B cell (primary cell): ENCODE results near the gene CBLB. TPM values are rescaled to one million over a fixed set of nuclear protein-coding genes. Genes with fewer than 3 reads are reported as not detected.

Experiments used
- ATAC-seq: fragments of 200-7000 bp; cut with Tn5 transposase; one replicate; pipeline ENCODE4 v1.10.0; 2021; ENCODE audit warnings: low read depth, mild to moderate bottlenecking, moderate number of reproducible peaks, moderate library complexity
- CTCF ChIA-PET: fragments of 350-600 bp; sonication (Branson Sonifier 250); formaldehyde crosslinking; loops from one replicate; lab custom pipeline; 2021; ENCODE audit warnings: antibody characterized with exemption, inconsistent platforms; lab: Charles Lee
- POLR2A ChIA-PET: fragments of 350-600 bp; sonication (Branson Sonifier 250); formaldehyde crosslinking; loops from one replicate; lab custom pipeline; 2021; ENCODE audit warnings: antibody characterized with exemption; lab: Charles Lee
- DNase-seq: peaks from one replicate; pipeline ENCODE4 v3.0.0; 2013
- H2AFZ ChIP-seq: 2 replicates; pipeline ENCODE4 v1.6.1; 2012; ENCODE audit warnings: mild to moderate bottlenecking, low read depth, low read length; ENCODE audit not compliant: insufficient read depth, poor library complexity, severe bottlenecking
- H3K27ac ChIP-seq, 2 donors: 1 replicate in 1 of 2; 2 replicates in 1 of 2; pipeline ENCODE4 v1.5.1; 2012 to 2013; ENCODE audit warnings: low read length in 2 of 2, mild to moderate bottlenecking in 2 of 2, moderate library complexity in 1 of 2
- H3K27me3 ChIP-seq, 4 experiments: fragments of 200-600 bp in 1 of 4; sonication (generic) in 1 of 4; replicated peaks in 1 of 4; 1 replicate in 2 of 4; 2 replicates in 2 of 4; pipeline versions ENCODE4 v1.6.1 to v1.7.0; 2013 to 2016; ENCODE audit warnings: low read length in 3 of 4, mild to moderate bottlenecking in 2 of 4, mixed read lengths in 1 of 4, moderate library complexity in 1 of 4; ENCODE audit not compliant: insufficient read depth in 4 of 4, control insufficient read depth in 3 of 4; ENCODE audit errors: control extremely low read depth in 1 of 4
- H3K36me3 ChIP-seq, 2 experiments: replicated peaks in 1 of 2; 1 replicate in 1 of 2; 2 replicates in 1 of 2; pipeline versions ENCODE4 v1.6.1 to v1.7.1; 2013; ENCODE audit warnings: low read length in 1 of 2; ENCODE audit not compliant: insufficient read depth in 2 of 2, control insufficient read depth in 1 of 2; ENCODE audit errors: control extremely low read depth in 1 of 2, extremely low read depth in 1 of 2
- H3K4me1 ChIP-seq, 2 donors: fragments of 200-600 bp in 1 of 2; sonication (generic) in 1 of 2; 1 replicate in 1 of 2; 2 replicates in 1 of 2; pipeline versions ENCODE4 v1.5.1 to v1.6.1; 2013 to 2017; ENCODE audit warnings: low read length in 2 of 2; ENCODE audit not compliant: control insufficient read depth in 2 of 2, insufficient read depth in 2 of 2
- H3K4me2 ChIP-seq: replicated peaks from 2 replicates; pipeline ENCODE3; 2012; ENCODE audit warnings: mild to moderate bottlenecking, low read depth, low read length; ENCODE audit not compliant: poor library complexity, severe bottlenecking
- H3K4me3 ChIP-seq, 5 experiments: fragments of 200-600 bp in 1 of 5; sonication (generic) in 1 of 5; 1 replicate in 3 of 5; 2 replicates in 2 of 5; pipeline versions ENCODE4 v1.5.1 to v1.7.0; 2011 to 2016; ENCODE audit warnings: low read length in 4 of 5, mild to moderate bottlenecking in 4 of 5, low read depth in 2 of 5, control low read depth in 1 of 5, moderate library complexity in 1 of 5; ENCODE audit not compliant: insufficient read depth in 1 of 5; ENCODE audit errors: control extremely low read depth in 1 of 5, extremely low read depth in 1 of 5
- H3K79me2 ChIP-seq: fragments of 200-600 bp; sonication (generic); one replicate; pipeline ENCODE4 v1.6.0; 2016; ENCODE audit warnings: low read length; ENCODE audit not compliant: control insufficient read depth, insufficient read depth
- H3K9ac ChIP-seq: fragments of 200-600 bp; sonication (generic); 2 replicates; pipeline ENCODE4 v1.6.1; 2017; ENCODE audit warnings: mild to moderate bottlenecking, low read length, moderate library complexity
- H3K9me3 ChIP-seq, 3 donors: one replicate each; pipeline versions ENCODE4 v1.6.1 to v1.7.1; 2013; ENCODE audit warnings: low read length in 2 of 3; ENCODE audit not compliant: control insufficient read depth in 2 of 3, insufficient read depth in 1 of 3; ENCODE audit errors: control extremely low read depth in 1 of 3
- H4K20me1 ChIP-seq: 2 replicates; pipeline ENCODE4 v1.6.0; 2012; ENCODE audit warnings: mild to moderate bottlenecking, low read length; ENCODE audit not compliant: insufficient read depth, control insufficient read depth, poor library complexity, severe bottlenecking
- H3K27ac Mint-ChIP-seq: one replicate; pipeline ENCODE4 v1.8.0; 2021; ENCODE audit warnings: mixed read lengths
- H3K27me3 Mint-ChIP-seq: one replicate; pipeline ENCODE4 v1.8.0; 2021; ENCODE audit warnings: mixed read lengths
- H3K4me1 Mint-ChIP-seq: one replicate; pipeline ENCODE4 v1.8.0; 2021; ENCODE audit warnings: mixed read lengths
- H3K4me3 Mint-ChIP-seq: one replicate; pipeline ENCODE4 v1.8.0; 2021; ENCODE audit warnings: mixed read lengths
- H3K9me3 Mint-ChIP-seq: one replicate; pipeline ENCODE4 v1.8.0; 2022; ENCODE audit warnings: mixed read lengths; ENCODE audit not compliant: insufficient read depth
- EZH2 ChIP-seq: IDR thresholded peaks from 2 replicates; pipeline ENCODE4 v1.6.1; 2012; ENCODE audit warnings: borderline replicate concordance, low read depth, mild to moderate bottlenecking, moderate library complexity, low read length; ENCODE audit not compliant: insufficient read depth, poor library complexity, severe bottlenecking
- WGBS: methylation state at CpG from one replicate; pipeline ENCODE4 v1.1.5; 2013; ENCODE audit warnings: missing lambda C conversion rate; ENCODE audit not compliant: insufficient coverage; 5-methylcytosine and 5-hydroxymethylcytosine counted together
- intact Hi-C: fragments of 100-400 bp; cut with micrococcal nuclease; formaldehyde crosslinking; loops from one replicate; pipeline ENCODE4 v1.10.0; 2022
- polyA plus RNA-seq: library from polyadenylated mRNA; depleted of rRNA; stranded (reverse); fragments of >200 nt; gene quantifications from 2 replicates; pipeline ENCODE4 v1.2.3, GENCODE V29; 2012
- total RNA-seq, 2 donors: library from RNA; stranded (reverse); fragments of 120-200 nt in 1 of 2; gene quantifications; 1 replicate in 1 of 2; 2 replicates in 1 of 2; pipeline versions ENCODE4 v1.2.3 to v1.2.4, GENCODE V29; 2013 to 2022
- TF ChIP-seq, protein P1 (sequence below): fragments of 200-600 bp; IDR thresholded peaks from one replicate; pipeline ENCODE4 v1.8.0; 2022; ENCODE audit warnings: antibody characterized with exemption, mild to moderate bottlenecking

CBLB gene
- total and polyA plus RNA-seq, 2 donors (not counting 1 experiment from before 2014, with no cell fraction given) = 19.0 to 135 TPM

DNA sequence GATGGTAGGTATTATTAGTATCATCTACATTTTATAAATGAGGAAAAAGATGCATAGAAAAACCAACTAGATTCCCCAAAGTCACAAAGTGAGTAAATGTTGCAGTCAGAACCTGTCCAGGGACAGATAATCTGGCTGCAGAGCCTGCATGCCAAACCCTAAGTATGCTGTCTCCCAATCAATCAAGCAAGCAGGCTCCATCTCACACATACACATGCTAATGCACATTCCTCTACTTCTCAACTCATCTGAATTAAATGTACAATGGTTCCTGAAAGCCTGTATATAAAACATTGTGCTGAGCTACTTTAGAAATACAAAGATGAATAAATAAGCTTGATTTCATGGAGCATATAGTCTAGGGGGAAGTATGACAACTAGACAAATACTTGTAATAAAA lies 101.0 kb downstream of the CBLB start:
- POLR2A ChIA-PET = no interaction called here
- no peaks in the 10 kb centered on the region for H3K27me3 Mint-ChIP-seq
- Histone ChIP-seq H3K27ac (no peak overlapping the region), H4K20me1 (no peaks in the 10 kb centered on the region), H3K4me1 (peaks cover 32 to 33% of the 10 kb centered on the region in 2 donors), H3K9me3 (peaks cover 0 to 2% (median under 1%) of the 10 kb centered on the region in 3 donors), H3K27me3 (no peaks in the 10 kb centered on the region), H2AFZ (no peak overlapping the region), H3K79me2 (peaks cover 68% of the 10 kb centered on the region), H3K4me3 (no peak overlapping the region), H3K4me2 (peak overlapping the region; percentile 35), H3K36me3 (peaks cover 0 to 4% of the 10 kb centered on the region in 2 experiments), H3K9ac (no peak overlapping the region)
- H3K27ac Mint-ChIP-seq = no peak overlapping the region
- ATAC-seq (no peak), DNase-seq (no peak)
- TF ChIP-seq, protein P1, sequence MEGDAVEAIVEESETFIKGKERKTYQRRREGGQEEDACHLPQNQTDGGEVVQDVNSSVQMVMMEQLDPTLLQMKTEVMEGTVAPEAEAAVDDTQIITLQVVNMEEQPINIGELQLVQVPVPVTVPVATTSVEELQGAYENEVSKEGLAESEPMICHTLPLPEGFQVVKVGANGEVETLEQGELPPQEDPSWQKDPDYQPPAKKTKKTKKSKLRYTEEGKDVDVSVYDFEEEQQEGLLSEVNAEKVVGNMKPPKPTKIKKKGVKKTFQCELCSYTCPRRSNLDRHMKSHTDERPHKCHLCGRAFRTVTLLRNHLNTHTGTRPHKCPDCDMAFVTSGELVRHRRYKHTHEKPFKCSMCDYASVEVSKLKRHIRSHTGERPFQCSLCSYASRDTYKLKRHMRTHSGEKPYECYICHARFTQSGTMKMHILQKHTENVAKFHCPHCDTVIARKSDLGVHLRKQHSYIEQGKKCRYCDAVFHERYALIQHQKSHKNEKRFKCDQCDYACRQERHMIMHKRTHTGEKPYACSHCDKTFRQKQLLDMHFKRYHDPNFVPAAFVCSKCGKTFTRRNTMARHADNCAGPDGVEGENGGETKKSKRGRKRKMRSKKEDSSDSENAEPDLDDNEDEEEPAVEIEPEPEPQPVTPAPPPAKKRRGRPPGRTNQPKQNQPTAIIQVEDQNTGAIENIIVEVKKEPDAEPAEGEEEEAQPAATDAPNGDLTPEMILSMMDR = no peak
- TF ChIP-seq EZH2 = no peak
- H3K9me3 Mint-ChIP-seq = peaks cover under 1% of the 10 kb centered on the region
- intact Hi-C loops = loop anchor here (5.0 kb wide), 1 partner anchor 35 kb away; no protein-coding TSS in a partner anchor
- H3K4me3 Mint-ChIP-seq = no peak overlapping the region
- CTCF ChIA-PET = interaction anchor here (0.9 to 1.3 kb wide), 2 partner anchors 9 to 34 kb away, joined by 3 read pairs; no protein-coding TSS in a partner anchor
- peaks cover 66% of the 10 kb centered on the region for H3K4me1 Mint-ChIP-seq

DNA sequence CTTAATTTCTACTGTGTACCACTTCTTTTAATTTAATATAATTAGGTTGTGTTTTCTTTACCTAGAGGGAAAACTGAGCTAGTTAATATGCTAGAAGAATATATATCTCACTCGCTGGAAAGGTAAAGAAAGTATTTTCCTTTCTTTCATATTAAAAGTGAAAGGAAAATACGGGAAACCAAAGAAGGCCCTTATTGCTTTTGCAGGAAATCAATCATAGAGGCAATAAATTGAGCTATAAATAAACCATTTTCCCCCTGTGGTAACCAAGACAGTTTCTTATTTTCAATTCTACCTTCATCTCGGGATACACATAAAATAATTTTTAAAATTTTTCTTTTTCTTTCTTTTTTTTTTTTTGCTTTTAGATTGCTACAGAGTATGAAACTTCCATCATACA lies 101.6 kb downstream of the CBLB start:
- Histone ChIP-seq H3K9ac (no peak overlapping the region), H3K36me3 (peaks cover 0 to 10% of the 10 kb centered on the region in 2 experiments), H3K4me2 (peak overlapping the region; percentile 35), H3K9me3 (peaks cover 0 to 8% (median 6%) of the 10 kb centered on the region in 3 donors), H3K4me1 (peaks cover 31 to 33% of the 10 kb centered on the region in 2 donors), H3K4me3 (no peak overlapping the region), H3K27me3 (no peaks in the 10 kb centered on the region), H3K79me2 (peaks cover 69% of the 10 kb centered on the region), H2AFZ (no peak overlapping the region), H3K27ac (no peak overlapping the region), H4K20me1 (no peaks in the 10 kb centered on the region)
- ATAC-seq (no peak), DNase-seq (no peak)
- no peak for TF ChIP-seq EZH2
- TF ChIP-seq, protein P1 = no peak
- POLR2A ChIA-PET = no interaction called here
- Mint-ChIP-seq H3K9me3 (peaks cover 4% of the 10 kb centered on the region), H3K4me3 (no peak overlapping the region), H3K27ac (no peak overlapping the region), H3K4me1 (peaks cover 60% of the 10 kb centered on the region), H3K27me3 (no peaks in the 10 kb centered on the region)
- intact Hi-C loops = loop anchor here (5.0 kb wide), 1 partner anchor 35 kb away; no protein-coding TSS in a partner anchor
- CTCF ChIA-PET = interaction anchor here (1.3 kb wide), 1 partner anchor 35 kb away, joined by 3 read pairs; no protein-coding TSS in a partner anchor
- no CpG with 5 or more reads among the region's 3 CpGs for WGBS
